H1 (cell line): ENCODE measurements around the gene DLL4.

Experiments used
- JUND ChIP-seq: IDR thresholded peaks from 2 replicates; pipeline ENCODE4 v1.6.1; 2011; ENCODE audit warnings: mild to moderate bottlenecking, improper control_type of control experiment, low read length
- KDM4A ChIP-seq: IDR thresholded peaks from one replicate; pipeline ENCODE4 v1.7.1; 2012; ENCODE audit warnings: low read depth, mild to moderate bottlenecking, moderate library complexity, low read length, inconsistent platforms; ENCODE audit not compliant: severe bottlenecking
- TEAD4 ChIP-seq: IDR thresholded peaks from 2 replicates; pipeline ENCODE4 v1.6.1; 2012; ENCODE audit warnings: low read depth, low read length, inconsistent platforms, mixed read lengths
- ZNF274 ChIP-seq: IDR thresholded peaks from 2 replicates; pipeline ENCODE4 v1.7.0; 2012; ENCODE audit warnings: low read length, borderline replicate concordance; ENCODE audit errors: extremely low read depth
- TF ChIP-seq, protein P1 (sequence below): IDR thresholded peaks from 2 replicates; pipeline ENCODE4 v1.6.1; 2012; ENCODE audit warnings: inconsistent platforms

DNA sequence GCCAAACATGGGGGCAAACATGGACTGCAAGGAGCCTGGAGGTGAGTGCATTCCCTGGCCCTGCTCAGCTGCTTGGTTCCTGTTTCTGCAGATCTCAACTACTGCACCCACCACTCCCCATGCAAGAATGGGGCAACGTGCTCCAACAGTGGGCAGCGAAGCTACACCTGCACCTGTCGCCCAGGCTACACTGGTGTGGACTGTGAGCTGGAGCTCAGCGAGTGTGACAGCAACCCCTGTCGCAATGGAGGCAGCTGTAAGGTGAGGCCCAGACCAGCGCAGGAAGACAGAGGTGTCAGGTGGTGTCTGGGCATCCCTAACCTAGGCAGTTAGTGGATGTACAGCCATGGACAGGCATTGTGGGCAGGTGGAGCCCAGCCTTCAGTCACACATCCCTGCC lies 5.3 kb downstream of the DLL4 start:
- TF ChIP-seq KDM4A (no peak), TEAD4 (no peak), ZNF274 (no peak), JUND (no peak)
- TF ChIP-seq, protein P1, sequence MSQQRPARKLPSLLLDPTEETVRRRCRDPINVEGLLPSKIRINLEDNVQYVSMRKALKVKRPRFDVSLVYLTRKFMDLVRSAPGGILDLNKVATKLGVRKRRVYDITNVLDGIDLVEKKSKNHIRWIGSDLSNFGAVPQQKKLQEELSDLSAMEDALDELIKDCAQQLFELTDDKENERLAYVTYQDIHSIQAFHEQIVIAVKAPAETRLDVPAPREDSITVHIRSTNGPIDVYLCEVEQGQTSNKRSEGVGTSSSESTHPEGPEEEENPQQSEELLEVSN = no peak
